HepG2 (cell line): ENCODE results near the gene RORC. TPM values are rescaled to one million over a fixed set of nuclear protein-coding genes. Genes with fewer than 3 reads are reported as not detected.

Experiments used
- CAMTA2 ChIP-seq: sonication (generic); formaldehyde crosslinking; IDR thresholded peaks from 2 replicates; pipeline ENCODE4 v1.4.0; 2020; ENCODE audit warnings: mild to moderate bottlenecking, missing genetic modification reagents, borderline replicate concordance
- KDM2A ChIP-seq: sonication (generic); formaldehyde crosslinking; IDR thresholded peaks from 2 replicates; pipeline ENCODE4 v1.4.0; 2020; ENCODE audit warnings: low read depth, missing genetic modification reagents, borderline replicate concordance
- KDM6A ChIP-seq: IDR thresholded peaks from 2 replicates; pipeline ENCODE4 v1.6.1; 2016; ENCODE audit warnings: low read depth
- MEIS2 ChIP-seq: sonication (generic); formaldehyde crosslinking; IDR thresholded peaks from 2 replicates; pipeline ENCODE4 v1.9.0; 2021; ENCODE audit warnings: mild to moderate bottlenecking, missing genetic modification reagents
- NFKB2 ChIP-seq: sonication (generic); formaldehyde crosslinking; IDR thresholded peaks from 2 replicates; pipeline ENCODE4 v1.4.0; 2020; ENCODE audit warnings: missing genetic modification reagents, borderline replicate concordance
- PAX8 ChIP-seq: sonication (generic); formaldehyde crosslinking; IDR thresholded peaks from 2 replicates; pipeline ENCODE4 v1.8.0; 2022; ENCODE audit warnings: mild to moderate bottlenecking, missing genetic modification reagents, borderline replicate concordance
- PRMT3 ChIP-seq: sonication (generic); formaldehyde crosslinking; IDR thresholded peaks from 2 replicates; pipeline ENCODE4 v1.8.1; 2022; ENCODE audit warnings: low read depth, mild to moderate bottlenecking, moderate library complexity, missing genetic modification reagents, borderline replicate concordance
- RXRA ChIP-seq: sonication (generic); formaldehyde crosslinking; IDR thresholded peaks from 2 replicates; pipeline ENCODE4 v1.5.1; 2020; ENCODE audit warnings: missing genetic modification reagents
- SAP130 ChIP-seq: IDR thresholded peaks from 2 replicates; pipeline ENCODE4 v1.6.1; 2016; ENCODE audit warnings: low read depth
- SMAD3 ChIP-seq: sonication (generic); formaldehyde crosslinking; IDR thresholded peaks from 2 replicates; pipeline ENCODE4 v1.4.0; 2020; ENCODE audit warnings: missing genetic modification reagents
- SNAPC5 ChIP-seq: sonication (generic); formaldehyde crosslinking; IDR thresholded peaks from 2 replicates; pipeline ENCODE4 v1.8.1; 2023; ENCODE audit warnings: mild to moderate bottlenecking, missing genetic modification reagents, borderline replicate concordance
- TBX3 ChIP-seq: fragments of 450-650 bp; IDR thresholded peaks from 2 replicates; pipeline ENCODE4 v1.6.1; 2017; ENCODE audit warnings: antibody characterized with exemption, mild to moderate bottlenecking, inconsistent platforms, borderline replicate concordance
- ZBTB8A ChIP-seq: sonication (generic); formaldehyde crosslinking; IDR thresholded peaks from 2 replicates; pipeline ENCODE4 v1.4.0; 2020; ENCODE audit warnings: mild to moderate bottlenecking, low read depth, missing genetic modification reagents, borderline replicate concordance
- ZEB1 ChIP-seq: IDR thresholded peaks from 2 replicates; pipeline ENCODE4 v1.6.1; 2012; ENCODE audit warnings: mild to moderate bottlenecking, low read depth, inconsistent platforms; ENCODE audit not compliant: insufficient replicate concordance
- ZFP36L2 ChIP-seq: sonication (generic); formaldehyde crosslinking; IDR thresholded peaks from 2 replicates; pipeline ENCODE4 v1.4.0; 2020; ENCODE audit warnings: missing genetic modification reagents
- ZNF12 ChIP-seq: sonication (generic); formaldehyde crosslinking; IDR thresholded peaks from 2 replicates; pipeline ENCODE4 v1.5.0; 2020; ENCODE audit warnings: missing genetic modification reagents
- ZNF337 ChIP-seq: sonication (generic); formaldehyde crosslinking; IDR thresholded peaks from 2 replicates; pipeline ENCODE4 v1.5.1; 2020; ENCODE audit warnings: missing genetic modification reagents, low read depth, mild to moderate bottlenecking, borderline replicate concordance
- ZNF629 ChIP-seq: sonication (generic); formaldehyde crosslinking; conservative IDR thresholded peaks from 2 replicates; pipeline ENCODE4 v1.5.0; 2020; ENCODE audit warnings: missing genetic modification reagents
- ZNF720 ChIP-seq: sonication (generic); formaldehyde crosslinking; IDR thresholded peaks from 2 replicates; pipeline ENCODE4 v1.4.0; 2020; ENCODE audit warnings: missing genetic modification reagents
- ZNF761 ChIP-seq: sonication (generic); formaldehyde crosslinking; conservative IDR thresholded peaks from 2 replicates; pipeline ENCODE4 v1.4.0; 2020; ENCODE audit warnings: mild to moderate bottlenecking, missing genetic modification reagents
- ZZZ3 ChIP-seq: sonication (generic); formaldehyde crosslinking; IDR thresholded peaks from 2 replicates; pipeline ENCODE4 v1.4.0; 2020; ENCODE audit warnings: missing genetic modification reagents, mild to moderate bottlenecking, borderline replicate concordance
- polyA plus RNA-seq, 8 experiments: library from polyadenylated mRNA; depleted of rRNA in 3 of 8; stranded (reverse) in 7 of 8; unstranded in 1 of 8; fragments of >200 nt; fragmentation: Illumina TruSeq in 4 of 8; extraction: Trizol in 4 of 8; gene quantifications; 2 replicates each; pipeline versions ENCODE4 v1.2.1 to v1.2.3, GENCODE V29; 2011 to 2016; ENCODE audit warnings: low read depth in 4 of 8, missing spikeins in 1 of 8, mixed read lengths in 1 of 8; ENCODE audit not compliant: insufficient read depth in 1 of 8
- total RNA-seq, 5 experiments: library from RNA; depleted of rRNA; stranded (reverse); fragments of >200 nt; fragmentation: Illumina TruSeq; extraction: Trizol; gene quantifications; 2 replicates each; pipeline ENCODE4 v1.2.3, GENCODE V29; 2016; ENCODE audit warnings: low read depth in 1 of 5
- TF ChIP-seq, protein P1 (sequence below): sonication (generic); formaldehyde crosslinking; IDR thresholded peaks from 2 replicates; pipeline ENCODE4 v1.4.0; 2020; ENCODE audit warnings: missing genetic modification reagents
- TF ChIP-seq, protein P2 (sequence below): sonication (generic); formaldehyde crosslinking; IDR thresholded peaks from 2 replicates; pipeline ENCODE4 v1.9.0; 2021; ENCODE audit warnings: missing genetic modification reagents, borderline replicate concordance
- TF ChIP-seq, protein P3 (sequence below): sonication (generic); formaldehyde crosslinking; conservative IDR thresholded peaks from 2 replicates; pipeline ENCODE4 v1.4.0; 2020; ENCODE audit warnings: missing genetic modification reagents

The RORC gene
- total and polyA plus RNA-seq, 2 of the 13 experiments (the other 11 are each of a cell fraction or from before 2014, with no cell fraction given), result 2.5 to 6.5 TPM

GRCh38 chr1:151762941-151763921 lies 68.4 kb downstream of the RORC start, which contains the start of gene MRPL9 (continued):
- no peak for TF ChIP-seq PAX8 (CRISPR knock-in tag)
- TF ChIP-seq KDM6A (CRISPR knock-in tag), result no peak
- TF ChIP-seq, protein P1, sequence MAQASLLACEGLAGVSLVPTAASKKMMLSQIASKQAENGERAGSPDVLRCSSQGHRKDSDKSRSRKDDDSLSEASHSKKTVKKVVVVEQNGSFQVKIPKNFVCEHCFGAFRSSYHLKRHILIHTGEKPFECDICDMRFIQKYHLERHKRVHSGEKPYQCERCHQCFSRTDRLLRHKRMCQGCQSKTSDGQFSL (CRISPR knock-in tag), result peak; percentile 52; the same call in 1 of the 2 replicates
- no peak for TF ChIP-seq ZEB1
- peak; percentile 45; the same call in 1 of the 2 replicates for TF ChIP-seq MEIS2 (CRISPR knock-in tag)
- peak; percentile 66; the same call in 1 of the 2 replicates for TF ChIP-seq SMAD3
- TF ChIP-seq SAP130 (CRISPR knock-in tag), result peak; percentile 88
- peak; percentile 82; the same call in 1 of the 2 replicates for TF ChIP-seq NFKB2 (CRISPR knock-in tag)
- TF ChIP-seq ZNF629 (CRISPR knock-in tag), result no peak
- TF ChIP-seq PRMT3 (CRISPR knock-in tag), result no peak
- TF ChIP-seq KDM2A, result peak; percentile 94
- TF ChIP-seq, protein P2, sequence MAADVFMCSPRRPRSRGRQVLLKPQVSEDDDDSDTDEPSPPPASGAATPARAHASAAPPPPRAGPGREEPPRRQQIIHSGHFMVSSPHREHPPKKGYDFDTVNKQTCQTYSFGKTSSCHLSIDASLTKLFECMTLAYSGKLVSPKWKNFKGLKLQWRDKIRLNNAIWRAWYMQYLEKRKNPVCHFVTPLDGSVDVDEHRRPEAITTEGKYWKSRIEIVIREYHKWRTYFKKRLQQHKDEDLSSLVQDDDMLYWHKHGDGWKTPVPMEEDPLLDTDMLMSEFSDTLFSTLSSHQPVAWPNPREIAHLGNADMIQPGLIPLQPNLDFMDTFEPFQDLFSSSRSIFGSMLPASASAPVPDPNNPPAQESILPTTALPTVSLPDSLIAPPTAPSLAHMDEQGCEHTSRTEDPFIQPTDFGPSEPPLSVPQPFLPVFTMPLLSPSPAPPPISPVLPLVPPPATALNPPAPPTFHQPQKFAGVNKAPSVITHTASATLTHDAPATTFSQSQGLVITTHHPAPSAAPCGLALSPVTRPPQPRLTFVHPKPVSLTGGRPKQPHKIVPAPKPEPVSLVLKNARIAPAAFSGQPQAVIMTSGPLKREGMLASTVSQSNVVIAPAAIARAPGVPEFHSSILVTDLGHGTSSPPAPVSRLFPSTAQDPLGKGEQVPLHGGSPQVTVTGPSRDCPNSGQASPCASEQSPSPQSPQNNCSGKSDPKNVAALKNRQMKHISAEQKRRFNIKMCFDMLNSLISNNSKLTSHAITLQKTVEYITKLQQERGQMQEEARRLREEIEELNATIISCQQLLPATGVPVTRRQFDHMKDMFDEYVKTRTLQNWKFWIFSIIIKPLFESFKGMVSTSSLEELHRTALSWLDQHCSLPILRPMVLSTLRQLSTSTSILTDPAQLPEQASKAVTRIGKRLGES (CRISPR knock-in tag), result 0 out of 2 replicates have a peak, but pooled peaks have one; percentile 73
- TF ChIP-seq ZNF337, result peak; percentile 86; the same call in 1 of the 2 replicates
- TF ChIP-seq TBX3, result no peak
- TF ChIP-seq CAMTA2, result no peak
- TF ChIP-seq ZNF761 (CRISPR knock-in tag), result peak; percentile 32; the same call in 1 of the 2 replicates
- peak; percentile 49 for TF ChIP-seq RXRA (CRISPR knock-in tag)
- TF ChIP-seq ZFP36L2 (CRISPR knock-in tag), result no peak
- TF ChIP-seq ZZZ3, result no peak; the same call in 1 of the 2 replicates
- peak; percentile 28; the same call in 1 of the 2 replicates for TF ChIP-seq ZNF12 (CRISPR knock-in tag)
- no peak for TF ChIP-seq SNAPC5 (CRISPR knock-in tag)
- TF ChIP-seq, protein P3, sequence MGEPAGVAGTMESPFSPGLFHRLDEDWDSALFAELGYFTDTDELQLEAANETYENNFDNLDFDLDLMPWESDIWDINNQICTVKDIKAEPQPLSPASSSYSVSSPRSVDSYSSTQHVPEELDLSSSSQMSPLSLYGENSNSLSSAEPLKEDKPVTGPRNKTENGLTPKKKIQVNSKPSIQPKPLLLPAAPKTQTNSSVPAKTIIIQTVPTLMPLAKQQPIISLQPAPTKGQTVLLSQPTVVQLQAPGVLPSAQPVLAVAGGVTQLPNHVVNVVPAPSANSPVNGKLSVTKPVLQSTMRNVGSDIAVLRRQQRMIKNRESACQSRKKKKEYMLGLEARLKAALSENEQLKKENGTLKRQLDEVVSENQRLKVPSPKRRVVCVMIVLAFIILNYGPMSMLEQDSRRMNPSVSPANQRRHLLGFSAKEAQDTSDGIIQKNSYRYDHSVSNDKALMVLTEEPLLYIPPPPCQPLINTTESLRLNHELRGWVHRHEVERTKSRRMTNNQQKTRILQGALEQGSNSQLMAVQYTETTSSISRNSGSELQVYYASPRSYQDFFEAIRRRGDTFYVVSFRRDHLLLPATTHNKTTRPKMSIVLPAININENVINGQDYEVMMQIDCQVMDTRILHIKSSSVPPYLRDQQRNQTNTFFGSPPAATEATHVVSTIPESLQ (CRISPR knock-in tag), result no peak
- no peak for TF ChIP-seq ZNF720 (CRISPR knock-in tag)
- TF ChIP-seq ZBTB8A (CRISPR knock-in tag), result no peak
